ENCODE measurements around the gene ENTHD1. TPM values are rescaled to one million over a fixed set of nuclear protein-coding genes. Genes with fewer than 3 reads are reported as not detected.
A peak's percentile ranks its signal among the peaks of the same experiment; 100 is the strongest.

The ENTHD1 gene
- total RNA-seq, 1 donor from 2014 or later, result not detected

GRCh38 chr22:39728236-39728860 lies 165.2 kb downstream of the ENTHD1 start:
- H3K36me3 Mint-ChIP-seq, result no peaks in the 10 kb centered on the region
- no peak overlapping the region for H3K27ac Mint-ChIP-seq
- H3K4me3 Mint-ChIP-seq, result no peak overlapping the region
- H3K9me3 Mint-ChIP-seq, result no peaks in the 10 kb centered on the region
- H3K4me1 Mint-ChIP-seq, result no peaks in the 10 kb centered on the region
- peaks cover 33% of the 10 kb centered on the region for H3K27me3 Mint-ChIP-seq (ENCODE audit: low read depth)
- no peak for TF ChIP-seq CTCF (IDR thresholded peaks at IDR 0.05; ENCODE audit: unreplicated experiment)
- DNase-seq (ENCODE audit: low spot score in 2 of 2, unreplicated experiment in 2 of 2), result peak in 1 of 2 experiments; percentile 19

GRCh38 chr22:39727541-39727940 lies 166.0 kb downstream of the ENTHD1 start:
- H3K4me3 Mint-ChIP-seq, result no peak overlapping the region
- H3K36me3 Mint-ChIP-seq, result no peaks in the 10 kb centered on the region
- H3K4me1 Mint-ChIP-seq, result no peaks in the 10 kb centered on the region
- no peaks in the 10 kb centered on the region for H3K9me3 Mint-ChIP-seq
- H3K27me3 Mint-ChIP-seq (ENCODE audit: low read depth), result peaks cover 27% of the 10 kb centered on the region
- TF ChIP-seq CTCF (IDR thresholded peaks at IDR 0.05; ENCODE audit: unreplicated experiment), result no peak
- no peak overlapping the region for H3K27ac Mint-ChIP-seq
- peak in 1 of 2 experiments; percentile 11 for DNase-seq (ENCODE audit: low spot score in 2 of 2, unreplicated experiment in 2 of 2)

DNA sequence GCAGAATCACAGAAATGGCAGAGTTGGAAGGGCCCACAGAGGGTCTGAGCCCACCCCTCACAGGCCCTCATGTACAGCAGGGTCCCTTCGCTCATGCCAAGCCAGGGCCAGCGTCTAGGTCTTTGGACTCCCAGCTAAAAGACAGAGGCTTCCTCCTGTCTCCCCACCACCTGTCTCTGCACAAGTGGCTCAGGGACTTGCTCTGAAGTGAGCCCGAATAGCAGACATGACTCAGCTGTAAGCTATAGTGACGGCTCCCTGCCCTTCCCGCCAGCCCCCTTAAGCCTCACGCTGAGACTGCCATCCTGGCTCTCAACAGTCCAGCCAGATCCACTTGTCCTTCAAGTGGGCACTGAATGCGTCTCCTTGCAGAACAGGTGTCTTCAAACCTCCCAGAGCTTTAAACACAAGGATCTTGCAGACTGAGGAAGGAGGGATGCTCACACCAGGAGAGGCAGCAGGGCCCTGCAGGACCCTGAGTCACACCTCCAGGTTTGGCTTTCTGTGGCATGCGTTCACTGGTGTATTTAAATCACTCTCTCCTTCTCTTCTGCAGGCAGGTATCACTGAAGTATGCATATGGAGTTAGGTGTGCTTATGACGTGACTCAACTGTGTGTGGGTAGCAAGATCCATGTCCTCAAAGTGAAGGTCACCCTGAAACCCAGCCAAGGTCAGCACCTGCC lies 168.1 kb downstream of the ENTHD1 start:
- H3K4me3 Mint-ChIP-seq, result no peak overlapping the region
- no peak overlapping the region for H3K27ac Mint-ChIP-seq
- no peaks in the 10 kb centered on the region for H3K4me1 Mint-ChIP-seq
- TF ChIP-seq CTCF (IDR thresholded peaks at IDR 0.05; ENCODE audit: unreplicated experiment), result no peak
- no peaks in the 10 kb centered on the region for H3K9me3 Mint-ChIP-seq
- peak in 1 of 2 experiments; percentile 34 for DNase-seq (ENCODE audit: low spot score in 2 of 2, unreplicated experiment in 2 of 2)
- peaks cover 43% of the 10 kb centered on the region for H3K27me3 Mint-ChIP-seq (ENCODE audit: low read depth)
- no peaks in the 10 kb centered on the region for H3K36me3 Mint-ChIP-seq

GRCh38 chr22:39724857-39725256 lies 168.7 kb downstream of the ENTHD1 start:
- no peaks in the 10 kb centered on the region for H3K9me3 Mint-ChIP-seq
- peaks cover 47% of the 10 kb centered on the region for H3K27me3 Mint-ChIP-seq (ENCODE audit: low read depth)
- no peak overlapping the region for H3K27ac Mint-ChIP-seq
- no peak for TF ChIP-seq CTCF (IDR thresholded peaks at IDR 0.05; ENCODE audit: unreplicated experiment)
- H3K4me1 Mint-ChIP-seq, result no peaks in the 10 kb centered on the region
- no peak overlapping the region for H3K4me3 Mint-ChIP-seq
- peak in 1 of 2 experiments; percentile 25 for DNase-seq (ENCODE audit: low spot score in 2 of 2, unreplicated experiment in 2 of 2)
- no peaks in the 10 kb centered on the region for H3K36me3 Mint-ChIP-seq

DNA sequence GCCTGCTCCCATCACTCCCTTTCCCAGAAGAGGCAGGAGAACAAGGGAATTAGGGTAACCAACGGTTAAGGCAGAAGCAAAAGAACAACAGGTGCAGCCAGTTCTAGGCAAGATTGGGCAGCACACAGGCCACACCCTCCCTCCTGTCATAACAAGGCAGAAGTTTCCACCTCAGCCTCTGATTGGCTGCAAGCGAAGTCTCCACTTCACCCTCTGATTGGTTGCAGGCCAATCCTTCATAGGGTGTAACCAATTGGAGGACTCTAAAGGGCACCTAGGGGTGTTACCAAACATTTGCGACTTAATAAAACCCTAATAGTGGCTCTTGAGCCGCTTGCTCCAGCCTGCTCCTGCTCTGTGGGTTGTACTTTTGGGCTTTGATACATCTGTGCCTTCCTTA lies 169.2 kb downstream of the ENTHD1 start:
- no peak for TF ChIP-seq CTCF (IDR thresholded peaks at IDR 0.05; ENCODE audit: unreplicated experiment)
- Mint-ChIP-seq H3K27ac (no peak overlapping the region), H3K27me3 (ENCODE audit: low read depth) (peaks cover 50% of the 10 kb centered on the region), H3K4me1 (no peaks in the 10 kb centered on the region), H3K9me3 (no peaks in the 10 kb centered on the region), H3K36me3 (no peaks in the 10 kb centered on the region), H3K4me3 (no peak overlapping the region)
- DNase-seq (ENCODE audit: low spot score in 2 of 2, unreplicated experiment in 2 of 2), result no peak
